ENCODE data around the gene TACR2. TPM values are rescaled to one million over a fixed set of nuclear protein-coding genes. Genes with fewer than 3 reads are reported as not detected.

Gene TACR2
- total and polyA plus RNA-seq, 2 experiments from 2014 or later = 0.53 TPM; not detected in 1

DNA sequence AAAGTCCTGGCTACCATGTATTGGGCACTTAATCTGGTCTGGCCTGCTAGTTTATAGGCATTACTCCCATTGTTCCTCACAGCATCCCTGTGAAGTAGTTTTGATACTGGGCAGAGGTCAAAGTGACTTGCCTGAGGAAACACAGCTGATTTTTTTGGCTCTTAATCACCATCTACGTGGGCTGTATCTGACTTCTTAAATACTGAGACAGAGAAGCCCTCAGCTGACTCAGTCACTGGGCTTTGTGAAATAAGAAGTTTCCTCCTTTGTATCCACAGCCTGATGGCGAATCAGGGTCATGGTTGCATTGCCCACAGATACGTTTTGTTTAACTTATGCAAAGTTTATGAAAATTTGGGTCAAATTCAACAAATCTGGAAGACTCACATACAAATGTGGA, 13.2 kb downstream of the TACR2 start:
- Histone ChIP-seq H3K27ac (no peak overlapping the region), H3K4me1 (ENCODE audit: low read depth) (peaks cover 13% of the 10 kb centered on the region), H3K4me3 (no peak overlapping the region), H3K27me3 (no peaks in the 10 kb centered on the region), H3K9me3 (ENCODE audit: low read depth) (no peaks in the 10 kb centered on the region), H3K36me3 (peaks cover 23% of the 10 kb centered on the region)
- TF ChIP-seq, protein P1, sequence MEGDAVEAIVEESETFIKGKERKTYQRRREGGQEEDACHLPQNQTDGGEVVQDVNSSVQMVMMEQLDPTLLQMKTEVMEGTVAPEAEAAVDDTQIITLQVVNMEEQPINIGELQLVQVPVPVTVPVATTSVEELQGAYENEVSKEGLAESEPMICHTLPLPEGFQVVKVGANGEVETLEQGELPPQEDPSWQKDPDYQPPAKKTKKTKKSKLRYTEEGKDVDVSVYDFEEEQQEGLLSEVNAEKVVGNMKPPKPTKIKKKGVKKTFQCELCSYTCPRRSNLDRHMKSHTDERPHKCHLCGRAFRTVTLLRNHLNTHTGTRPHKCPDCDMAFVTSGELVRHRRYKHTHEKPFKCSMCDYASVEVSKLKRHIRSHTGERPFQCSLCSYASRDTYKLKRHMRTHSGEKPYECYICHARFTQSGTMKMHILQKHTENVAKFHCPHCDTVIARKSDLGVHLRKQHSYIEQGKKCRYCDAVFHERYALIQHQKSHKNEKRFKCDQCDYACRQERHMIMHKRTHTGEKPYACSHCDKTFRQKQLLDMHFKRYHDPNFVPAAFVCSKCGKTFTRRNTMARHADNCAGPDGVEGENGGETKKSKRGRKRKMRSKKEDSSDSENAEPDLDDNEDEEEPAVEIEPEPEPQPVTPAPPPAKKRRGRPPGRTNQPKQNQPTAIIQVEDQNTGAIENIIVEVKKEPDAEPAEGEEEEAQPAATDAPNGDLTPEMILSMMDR (IDR thresholded peaks at IDR 0.05; ENCODE audit: low read depth, low read length) = no peak
- DNase-seq (ENCODE audit: low read depth in 1 of 2, low spot score in 1 of 2) = peak in 1 of 2 donors; percentile 95

DNA sequence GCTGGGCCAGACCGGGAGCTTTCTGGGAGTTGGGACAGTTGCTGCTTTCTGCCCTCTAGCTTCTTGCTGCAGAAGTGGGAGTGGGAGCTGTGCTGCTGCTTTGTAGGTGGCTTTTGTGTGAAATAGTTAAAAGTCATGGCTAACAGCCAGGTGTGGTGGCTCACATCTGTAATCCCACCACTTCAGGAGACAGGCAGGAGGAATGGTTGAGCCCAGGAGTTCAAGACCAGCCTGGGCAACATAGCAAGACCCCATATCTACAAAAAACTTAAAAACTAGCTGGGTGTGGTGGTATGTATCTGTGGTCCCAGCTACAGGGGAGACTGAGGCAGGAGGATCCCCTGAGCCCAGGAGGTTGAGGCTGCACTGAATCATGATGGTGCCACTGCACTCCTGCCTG, 13.7 kb downstream of the TACR2 start:
- TF ChIP-seq, protein P1 (IDR thresholded peaks at IDR 0.05; ENCODE audit: low read depth, low read length) = no peak
- Histone ChIP-seq H3K27me3 (no peaks in the 10 kb centered on the region), H3K27ac (no peak overlapping the region), H3K36me3 (peaks cover 24% of the 10 kb centered on the region), H3K9me3 (ENCODE audit: low read depth) (no peaks in the 10 kb centered on the region), H3K4me3 (no peak overlapping the region), H3K4me1 (ENCODE audit: low read depth) (peaks cover 9% of the 10 kb centered on the region)
- DNase-seq (ENCODE audit: low read depth in 1 of 2, low spot score in 1 of 2) = no peak

DNA sequence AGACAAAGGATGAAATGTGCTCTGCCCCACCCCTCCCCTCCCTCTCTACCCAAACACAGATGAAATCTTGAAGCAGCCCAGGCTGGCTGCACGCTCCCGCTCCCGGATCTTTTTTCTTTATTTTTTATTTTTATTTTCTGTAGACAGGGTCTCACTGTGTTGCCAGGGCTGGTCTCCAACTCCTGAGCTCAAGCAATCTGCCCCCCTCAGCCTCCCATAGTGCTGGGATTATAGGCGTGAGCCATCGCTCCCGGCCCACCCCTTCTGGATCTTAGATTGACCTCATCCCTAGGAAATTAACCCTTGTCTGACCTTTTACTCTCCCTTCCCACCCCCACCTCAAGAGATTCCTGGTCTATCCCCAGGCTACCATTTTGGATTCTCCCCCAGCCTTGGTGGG, 14.3 kb downstream of the TACR2 start:
- Histone ChIP-seq H3K4me3 (no peak overlapping the region), H3K9me3 (ENCODE audit: low read depth) (no peaks in the 10 kb centered on the region), H3K36me3 (peaks cover 31% of the 10 kb centered on the region), H3K4me1 (ENCODE audit: low read depth) (peaks cover 7% of the 10 kb centered on the region), H3K27ac (no peak overlapping the region), H3K27me3 (no peaks in the 10 kb centered on the region)
- TF ChIP-seq, protein P1 (IDR thresholded peaks at IDR 0.05; ENCODE audit: low read depth, low read length) = no peak
- DNase-seq (ENCODE audit: low read depth in 1 of 2, low spot score in 1 of 2) = no peak

DNA sequence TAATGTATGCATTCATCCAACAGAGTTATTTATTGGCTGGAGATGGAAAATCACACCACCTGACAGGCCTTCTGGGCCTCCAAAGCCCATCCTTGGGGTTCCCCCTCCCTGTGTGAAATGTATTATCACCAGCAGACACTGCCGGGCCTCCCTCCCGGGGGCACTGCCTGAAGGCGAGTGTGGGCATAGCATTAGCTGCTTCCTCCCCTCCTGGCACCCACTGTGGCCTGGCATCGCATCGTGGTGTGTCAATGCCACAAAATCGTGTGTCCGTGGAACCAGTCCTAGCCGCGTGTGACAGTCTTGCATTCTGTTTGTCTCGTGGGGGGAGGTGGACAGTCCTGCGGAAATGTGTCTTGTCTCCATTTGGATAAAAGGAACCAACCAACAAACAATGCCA, 15.3 kb downstream of the TACR2 start:
- Histone ChIP-seq H3K27ac (no peak overlapping the region), H3K36me3 (peaks cover 33% of the 10 kb centered on the region), H3K27me3 (no peaks in the 10 kb centered on the region), H3K4me3 (no peak overlapping the region), H3K4me1 (ENCODE audit: low read depth) (peaks cover 3% of the 10 kb centered on the region), H3K9me3 (ENCODE audit: low read depth) (no peaks in the 10 kb centered on the region)
- DNase-seq (ENCODE audit: low read depth in 1 of 2, low spot score in 1 of 2) = no peak
- TF ChIP-seq, protein P1 (IDR thresholded peaks at IDR 0.05; ENCODE audit: low read depth, low read length) = no peak

DNA sequence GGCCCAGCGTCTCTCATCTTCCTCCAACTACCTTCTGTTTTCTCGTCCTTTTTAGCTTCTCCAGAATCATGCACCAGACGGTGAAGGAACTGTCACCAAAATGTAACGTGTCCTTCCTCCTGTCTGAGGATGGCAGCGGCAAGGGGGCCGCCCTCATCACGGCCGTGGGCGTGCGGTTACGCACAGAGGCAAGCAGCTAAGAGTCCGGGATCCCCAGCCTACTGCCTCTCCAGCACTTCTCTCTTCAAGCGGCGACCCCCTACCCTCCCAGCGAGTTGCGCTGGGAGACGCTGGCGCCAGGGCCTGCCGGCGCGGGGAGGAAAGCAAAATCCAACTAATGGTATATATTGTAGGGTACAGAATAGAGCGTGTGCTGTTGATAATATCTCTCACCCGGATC, 15.8 kb downstream of the TACR2 start:
- no peaks in the 10 kb centered on the region for H3K27me3 ChIP-seq
- no peaks in the 10 kb centered on the region for H3K9me3 ChIP-seq (ENCODE audit: low read depth)
- H3K4me1 ChIP-seq (ENCODE audit: low read depth) = no peaks in the 10 kb centered on the region
- DNase-seq (ENCODE audit: low read depth in 1 of 2, low spot score in 1 of 2) = no peak
- no peak overlapping the region for H3K27ac ChIP-seq
- TF ChIP-seq, protein P1 (IDR thresholded peaks at IDR 0.05; ENCODE audit: low read depth, low read length) = no peak
- H3K4me3 ChIP-seq = no peak overlapping the region
- H3K36me3 ChIP-seq = peaks cover 33% of the 10 kb centered on the region

DNA sequence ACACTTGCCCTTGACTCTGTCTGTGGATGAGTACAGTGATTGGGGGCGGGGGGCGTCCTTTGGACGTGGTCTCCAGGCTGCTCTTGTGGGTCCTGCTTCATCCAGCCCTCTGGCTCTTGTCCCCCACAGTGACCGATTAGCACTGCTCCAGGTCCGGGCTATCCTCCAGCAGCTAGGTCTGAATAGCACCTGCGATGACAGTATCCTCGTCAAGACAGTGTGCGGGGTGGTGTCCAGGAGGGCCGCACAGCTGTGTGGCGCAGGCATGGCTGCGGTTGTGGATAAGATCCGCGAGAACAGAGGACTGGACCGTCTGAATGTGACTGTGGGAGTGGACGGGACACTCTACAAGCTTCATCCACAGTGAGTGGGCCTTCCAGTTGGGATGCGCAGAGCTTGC, 18.3 kb downstream of the TACR2 start:
- H3K27ac ChIP-seq = no peak overlapping the region
- H3K27me3 ChIP-seq = no peaks in the 10 kb centered on the region
- no peaks in the 10 kb centered on the region for H3K9me3 ChIP-seq (ENCODE audit: low read depth)
- H3K36me3 ChIP-seq = peaks cover 49% of the 10 kb centered on the region
- no peaks in the 10 kb centered on the region for H3K4me1 ChIP-seq (ENCODE audit: low read depth)
- DNase-seq (ENCODE audit: low read depth in 1 of 2, low spot score in 1 of 2) = no peak
- TF ChIP-seq, protein P1 (IDR thresholded peaks at IDR 0.05; ENCODE audit: low read depth, low read length) = no peak
- H3K4me3 ChIP-seq = no peak overlapping the region

Data from cardiac muscle cell (in vitro differentiated cells and primary cell).